ENCODE results near the gene DOCK3. TPM values are rescaled to one million over a fixed set of nuclear protein-coding genes. Genes with fewer than 3 reads are reported as not detected.
"Not testable (repeated sequence)": the region's sequence is repeated elsewhere in the genome, so short reads cannot be mapped to it uniquely, and the experiment has no call there.

DOCK3 gene
- total RNA-seq, 2 donors from 2014 or later, result 7.2 to 9.7 TPM

DNA sequence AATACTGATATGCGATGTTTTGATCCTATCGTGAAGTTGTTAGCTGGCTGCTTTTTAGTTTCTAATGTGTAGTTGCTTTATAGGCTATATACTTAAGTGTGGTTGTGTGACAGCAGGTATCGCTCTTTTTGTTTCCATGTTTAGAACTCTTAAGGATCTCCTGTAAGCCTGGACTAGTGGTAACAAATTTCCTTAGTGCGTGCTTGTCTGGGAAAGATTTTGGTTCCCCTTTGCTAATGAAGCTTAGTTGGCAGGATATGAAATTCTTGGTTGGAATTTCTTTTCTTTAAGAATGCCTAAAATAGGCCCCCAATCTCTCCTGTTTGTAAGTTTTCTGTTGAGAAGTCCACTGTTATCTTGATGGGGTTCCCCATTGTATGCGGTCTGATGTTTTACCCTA, 173.6 kb downstream of the DOCK3 start:
- Mint-ChIP-seq H3K27me3 (ENCODE audit: low read depth) (peaks cover 11% of the 10 kb centered on the region), H3K27ac (no peak overlapping the region), H3K36me3 (ENCODE audit: insufficient read depth in 2 of 2) (peaks cover 1 to 8% of the 10 kb centered on the region in 2 donors), H3K4me1 (ENCODE audit: low read depth) (no peaks in the 10 kb centered on the region), H3K9me3 (peaks cover 6% of the 10 kb centered on the region in 2 donors), H3K4me3 (no peak overlapping the region)
- DNase-seq (no peak), ATAC-seq (replicated peaks in 1 of 2) (no peak)

DNA sequence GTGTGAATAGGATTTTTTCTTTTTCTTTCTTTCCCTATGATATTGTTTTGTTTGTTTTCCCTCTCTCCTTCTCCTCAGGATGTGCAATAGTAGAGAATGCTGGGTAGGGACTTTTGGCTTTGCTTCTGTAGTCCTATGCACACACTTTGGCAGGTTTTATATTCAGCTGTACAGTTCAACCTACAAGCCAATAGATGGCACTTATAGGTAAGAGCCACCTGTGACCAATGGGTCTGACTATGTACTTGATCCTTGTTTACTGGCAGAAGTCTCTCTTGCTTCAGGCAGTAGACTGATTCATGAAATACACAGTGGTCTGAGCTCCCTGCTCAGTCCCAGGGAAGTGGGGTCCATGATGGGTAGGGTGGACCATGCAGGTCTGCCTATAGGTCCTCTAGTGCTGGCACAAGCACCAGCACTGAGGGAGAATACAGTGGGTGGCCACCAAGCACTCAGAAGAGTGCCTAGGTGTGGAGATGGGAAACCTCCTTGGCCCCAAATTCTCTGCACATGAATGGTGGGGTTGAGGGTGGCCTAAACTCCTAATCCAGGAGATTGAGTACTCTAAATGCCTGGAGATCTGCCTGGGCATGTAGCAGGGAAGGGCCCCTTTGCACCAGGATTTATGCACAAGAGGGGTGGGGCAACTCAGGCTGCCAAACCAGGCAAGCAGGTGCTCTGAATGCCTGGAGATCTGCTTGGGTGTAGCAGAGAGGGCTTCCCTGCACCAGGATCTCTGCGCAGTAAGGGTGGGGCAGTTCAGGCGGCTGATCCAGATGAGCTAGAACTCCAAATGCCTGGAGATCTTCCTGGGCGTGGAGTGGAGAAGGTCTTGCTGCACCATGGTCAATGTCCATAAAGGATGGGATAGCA, 176.1 kb downstream of the DOCK3 start:
- Mint-ChIP-seq H3K9me3 (peaks cover 6% of the 10 kb centered on the region in 2 donors), H3K36me3 (ENCODE audit: insufficient read depth in 2 of 2) (peaks cover 1 to 8% of the 10 kb centered on the region in 2 donors), H3K27ac (no peak overlapping the region), H3K4me3 (no peak overlapping the region), H3K27me3 (ENCODE audit: low read depth) (peaks cover 19% of the 10 kb centered on the region), H3K4me1 (ENCODE audit: low read depth) (no peaks in the 10 kb centered on the region)
- ATAC-seq (replicated peaks in 1 of 2) (no peak), DNase-seq (no peak)

DNA sequence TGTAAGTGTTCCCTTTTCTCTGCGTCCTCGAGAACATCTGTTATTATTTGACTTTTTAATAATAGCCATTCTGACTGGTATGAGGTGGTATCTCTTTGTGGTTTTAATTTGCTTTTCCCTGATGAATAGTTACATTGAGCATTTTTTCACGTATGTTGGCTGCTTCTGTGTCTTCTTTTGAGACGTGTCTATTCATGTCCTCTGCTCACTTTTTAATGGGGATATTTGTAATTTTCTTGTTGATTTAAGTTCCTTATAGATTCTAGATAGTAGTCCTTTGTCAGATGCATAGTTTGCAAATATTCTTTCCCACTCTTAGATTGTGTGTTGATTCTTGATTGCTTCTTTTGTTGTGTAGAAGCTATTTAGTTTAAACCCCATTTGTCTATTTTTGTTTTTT, 179.2 kb downstream of the DOCK3 start:
- H3K4me1 Mint-ChIP-seq (ENCODE audit: low read depth), result no peaks in the 10 kb centered on the region
- H3K4me3 Mint-ChIP-seq, result no peak overlapping the region
- H3K36me3 Mint-ChIP-seq (ENCODE audit: insufficient read depth in 2 of 2), result no peaks in the 10 kb centered on the region
- no peak for DNase-seq
- ATAC-seq (replicated peaks in 1 of 2), result no peak
- H3K9me3 Mint-ChIP-seq, result peaks cover 0 to 1% of the 10 kb centered on the region in 2 donors
- peaks cover 19% of the 10 kb centered on the region for H3K27me3 Mint-ChIP-seq (ENCODE audit: low read depth)
- H3K27ac Mint-ChIP-seq, result no peak overlapping the region

DNA sequence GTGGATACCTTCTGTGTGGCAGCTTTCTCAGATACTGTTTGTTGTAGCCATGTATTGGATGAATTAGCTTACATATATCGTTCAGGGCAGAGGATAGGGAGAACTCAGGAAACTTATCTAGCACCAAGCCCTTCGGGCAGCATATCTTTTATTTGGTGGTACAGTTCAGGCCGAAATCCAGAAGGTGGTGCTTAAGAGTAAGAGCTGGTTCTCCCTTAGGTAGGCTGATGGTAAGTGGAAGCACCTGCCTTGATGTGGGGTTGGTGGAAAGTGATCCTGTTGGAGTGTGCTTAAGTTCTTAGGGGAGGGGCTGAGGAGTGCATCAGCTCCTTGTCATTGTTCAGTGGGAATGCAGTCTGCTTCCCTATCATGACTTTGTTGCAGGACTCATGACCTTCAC, 187.5 kb downstream of the DOCK3 start:
- no peak for ATAC-seq (replicated peaks in 1 of 2)
- no peak overlapping the region for H3K27ac Mint-ChIP-seq
- H3K4me3 Mint-ChIP-seq, result no peak overlapping the region
- H3K36me3 Mint-ChIP-seq (ENCODE audit: insufficient read depth in 2 of 2), result no peaks in the 10 kb centered on the region
- no peak for DNase-seq
- H3K9me3 Mint-ChIP-seq, result peaks cover 0 to 6% of the 10 kb centered on the region in 2 donors
- peaks cover 10% of the 10 kb centered on the region for H3K27me3 Mint-ChIP-seq (ENCODE audit: low read depth)
- no peaks in the 10 kb centered on the region for H3K4me1 Mint-ChIP-seq (ENCODE audit: low read depth)

DNA sequence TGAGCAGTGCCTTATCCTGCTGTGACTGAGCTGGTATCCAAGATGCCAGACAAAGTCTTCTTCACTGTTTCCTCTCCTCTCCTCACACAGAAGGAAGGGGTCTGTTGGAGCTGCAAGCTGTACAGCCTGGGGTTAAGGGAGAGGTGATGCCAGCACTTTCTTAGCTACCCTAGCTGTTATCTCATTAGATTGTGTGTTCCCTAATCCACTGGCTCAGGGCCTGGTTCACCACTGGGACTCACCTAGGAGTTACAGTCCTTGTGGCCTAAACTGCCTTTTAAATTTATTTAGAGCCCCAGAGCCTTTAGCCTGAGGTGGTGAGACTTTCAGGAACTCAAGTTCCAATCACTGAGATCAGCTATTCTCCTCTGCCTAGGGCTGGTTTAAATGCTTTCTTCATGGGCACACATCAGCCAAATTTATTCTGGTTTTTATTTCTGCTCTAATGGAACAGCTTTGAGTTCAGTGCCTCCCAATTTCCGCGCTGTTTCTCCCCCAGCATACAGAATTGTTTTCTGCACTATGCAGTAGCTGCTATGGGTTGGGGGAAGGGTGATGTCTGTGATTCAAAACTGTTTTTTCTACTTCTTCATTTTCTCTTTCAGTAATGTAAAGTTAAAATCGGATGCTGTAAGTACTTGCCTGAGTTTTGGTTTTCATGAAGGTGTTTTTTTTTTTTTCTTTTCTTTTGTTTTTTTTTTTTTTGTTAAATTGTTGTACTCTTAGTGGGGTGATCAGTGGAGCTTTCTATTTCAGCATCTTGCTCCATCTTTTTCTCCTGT, 198.8 kb downstream of the DOCK3 start:
- no peak overlapping the region for H3K4me3 Mint-ChIP-seq
- peaks cover 9 to 10% of the 10 kb centered on the region in 2 donors for H3K36me3 Mint-ChIP-seq (ENCODE audit: insufficient read depth in 2 of 2)
- H3K27me3 Mint-ChIP-seq (ENCODE audit: low read depth), result peaks cover 10% of the 10 kb centered on the region
- no peak overlapping the region for H3K27ac Mint-ChIP-seq
- H3K9me3 Mint-ChIP-seq, result peaks cover 2 to 12% of the 10 kb centered on the region in 2 donors
- ATAC-seq (replicated peaks in 1 of 2), result no peak
- no peak for DNase-seq
- H3K4me1 Mint-ChIP-seq (ENCODE audit: low read depth), result no peaks in the 10 kb centered on the region

DNA sequence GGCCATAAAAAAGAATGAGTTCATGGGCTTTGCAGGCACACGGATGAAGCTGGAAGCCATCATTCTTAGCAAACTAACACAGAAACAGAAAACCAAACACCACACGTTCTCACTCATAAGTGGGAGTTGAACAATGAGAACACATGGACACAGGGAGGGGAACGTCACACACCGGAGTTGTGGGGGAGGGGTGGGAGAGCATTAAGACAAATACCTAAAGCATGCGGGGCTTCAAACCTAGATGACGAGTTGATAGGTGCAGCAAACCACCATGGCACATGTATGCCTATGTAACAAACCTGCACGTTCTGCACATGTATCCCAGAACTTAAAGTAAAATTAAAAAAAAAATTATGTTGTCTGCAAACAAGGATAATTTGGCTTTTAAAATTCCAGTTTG, 200.1 kb downstream of the DOCK3 start:
- not testable (repeated sequence) for DNase-seq; H3K36me3 Mint-ChIP-seq (ENCODE audit: insufficient read depth in 2 of 2); ATAC-seq (replicated peaks in 1 of 2); H3K4me1 Mint-ChIP-seq (ENCODE audit: low read depth); H3K27ac Mint-ChIP-seq; H3K4me3 Mint-ChIP-seq
- Mint-ChIP-seq H3K9me3 (peaks cover 2 to 12% of the 10 kb centered on the region in 2 donors), H3K27me3 (ENCODE audit: low read depth) (peaks cover 10% of the 10 kb centered on the region)

DNA sequence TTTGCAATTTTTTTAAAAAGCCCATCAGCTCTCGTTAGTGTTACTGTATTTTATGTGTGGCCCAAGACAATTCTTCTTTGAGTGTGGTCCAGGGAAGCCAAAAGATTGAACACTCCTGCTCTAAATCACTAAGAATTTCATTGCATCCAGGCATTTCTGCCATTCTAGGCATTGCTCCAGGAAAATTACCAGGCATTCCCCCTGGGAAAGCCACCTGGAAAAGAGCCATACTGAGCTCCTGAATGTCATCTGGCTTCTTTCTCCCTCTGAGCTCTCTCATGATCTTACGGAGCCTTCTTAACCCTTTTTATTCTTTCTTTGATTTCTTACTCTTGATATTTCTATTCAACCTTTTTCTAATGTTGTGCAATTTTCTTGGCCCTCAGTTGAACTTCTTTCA, 202.2 kb downstream of the DOCK3 start:
- Mint-ChIP-seq H3K4me1 (ENCODE audit: low read depth) (no peaks in the 10 kb centered on the region), H3K27ac (no peak overlapping the region), H3K36me3 (ENCODE audit: insufficient read depth in 2 of 2) (peaks cover 1 to 3% of the 10 kb centered on the region in 2 donors), H3K9me3 (peaks cover 0 to 4% of the 10 kb centered on the region in 2 donors), H3K27me3 (ENCODE audit: low read depth) (peaks cover 5% of the 10 kb centered on the region), H3K4me3 (no peak overlapping the region)
- ATAC-seq (replicated peaks in 1 of 2) (no peak), DNase-seq (no peak)

DNA sequence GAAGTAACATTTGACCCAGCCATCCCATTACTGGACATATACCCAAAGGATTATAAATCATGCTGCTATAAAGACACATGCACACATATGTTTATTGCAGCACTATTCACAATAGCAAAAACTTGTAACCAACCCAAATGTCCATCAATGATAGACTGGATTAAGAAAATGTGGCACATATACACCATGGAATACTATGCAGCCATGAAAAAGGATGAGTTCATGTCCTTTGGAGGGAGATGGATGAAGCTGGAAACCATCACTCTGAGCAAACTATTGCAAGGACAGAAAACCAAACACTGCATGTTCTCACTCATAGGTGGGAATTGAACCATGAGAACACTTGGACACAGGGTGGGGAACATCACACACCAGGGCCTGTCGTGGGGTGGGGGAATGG, 208.0 kb downstream of the DOCK3 start:
- H3K27me3 Mint-ChIP-seq (ENCODE audit: low read depth); H3K9me3 Mint-ChIP-seq; DNase-seq; ATAC-seq (replicated peaks in 1 of 2); H3K4me1 Mint-ChIP-seq (ENCODE audit: low read depth); H3K27ac Mint-ChIP-seq; H3K36me3 Mint-ChIP-seq (ENCODE audit: insufficient read depth in 2 of 2); H3K4me3 Mint-ChIP-seq: not testable (repeated sequence)

DNA sequence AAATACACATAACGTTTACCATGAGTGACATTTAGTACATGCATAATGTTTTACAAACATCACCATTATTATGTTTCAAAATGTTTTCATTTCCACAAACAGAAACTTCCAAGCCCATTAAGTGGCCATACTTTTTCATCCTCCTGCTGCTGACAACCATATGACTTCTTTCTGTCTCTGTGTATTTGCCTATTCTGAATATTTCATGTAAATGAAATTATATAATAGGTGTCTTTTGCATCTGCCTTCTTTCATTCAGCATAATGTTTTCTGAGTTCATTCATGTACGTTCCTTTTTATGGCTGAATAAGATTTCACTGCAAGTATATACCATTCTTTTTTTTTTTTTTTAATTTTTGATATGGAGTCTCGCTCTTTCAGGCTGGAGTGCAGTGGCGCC, 209.0 kb downstream of the DOCK3 start:
- Mint-ChIP-seq H3K9me3 (peaks cover 0 to 3% of the 10 kb centered on the region in 2 donors), H3K4me3 (no peak overlapping the region), H3K27ac (no peak overlapping the region), H3K36me3 (ENCODE audit: insufficient read depth in 2 of 2) (peaks cover 2 to 3% of the 10 kb centered on the region in 2 donors), H3K27me3 (ENCODE audit: low read depth) (no peaks in the 10 kb centered on the region), H3K4me1 (ENCODE audit: low read depth) (no peaks in the 10 kb centered on the region)
- ATAC-seq (replicated peaks in 1 of 2) (no peak), DNase-seq (no peak)

DNA sequence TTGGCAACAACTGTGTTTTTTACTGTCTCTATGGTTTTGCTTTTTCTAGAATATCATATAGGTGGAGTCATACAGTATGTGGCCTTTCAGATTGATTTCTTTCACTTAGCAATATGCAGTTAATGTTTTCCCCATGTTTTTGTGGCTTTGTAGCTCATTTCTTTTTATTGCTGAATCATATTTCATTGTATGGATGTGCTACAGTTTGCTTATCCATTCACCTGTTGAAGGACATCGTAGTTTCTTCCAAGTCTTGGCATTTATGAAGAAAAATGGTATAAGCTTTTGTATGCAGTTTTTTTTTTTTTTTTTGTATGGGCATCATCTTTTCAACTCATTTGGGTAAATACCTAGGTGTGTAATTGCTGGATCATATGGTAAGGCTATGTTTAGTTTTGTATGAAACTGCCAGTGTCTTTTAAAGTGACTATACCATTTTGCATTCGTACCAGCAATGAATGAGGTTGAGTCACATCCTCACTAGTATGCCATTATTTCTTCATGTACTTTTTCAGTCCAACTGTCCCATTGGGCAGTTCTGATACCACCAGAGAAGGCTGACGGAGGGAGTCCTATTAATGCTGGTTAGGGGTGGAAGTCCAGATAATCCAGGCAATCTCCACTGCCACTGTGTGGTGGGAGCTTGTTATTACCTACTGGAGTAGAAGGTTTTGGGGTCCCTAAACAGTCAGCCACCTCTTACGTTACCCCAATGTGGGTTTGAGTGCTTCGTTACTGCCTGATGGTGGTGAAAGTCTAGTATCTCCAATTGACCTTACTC, 210.5 kb downstream of the DOCK3 start:
- DNase-seq, result no peak
- no peak overlapping the region for H3K27ac Mint-ChIP-seq

DNA sequence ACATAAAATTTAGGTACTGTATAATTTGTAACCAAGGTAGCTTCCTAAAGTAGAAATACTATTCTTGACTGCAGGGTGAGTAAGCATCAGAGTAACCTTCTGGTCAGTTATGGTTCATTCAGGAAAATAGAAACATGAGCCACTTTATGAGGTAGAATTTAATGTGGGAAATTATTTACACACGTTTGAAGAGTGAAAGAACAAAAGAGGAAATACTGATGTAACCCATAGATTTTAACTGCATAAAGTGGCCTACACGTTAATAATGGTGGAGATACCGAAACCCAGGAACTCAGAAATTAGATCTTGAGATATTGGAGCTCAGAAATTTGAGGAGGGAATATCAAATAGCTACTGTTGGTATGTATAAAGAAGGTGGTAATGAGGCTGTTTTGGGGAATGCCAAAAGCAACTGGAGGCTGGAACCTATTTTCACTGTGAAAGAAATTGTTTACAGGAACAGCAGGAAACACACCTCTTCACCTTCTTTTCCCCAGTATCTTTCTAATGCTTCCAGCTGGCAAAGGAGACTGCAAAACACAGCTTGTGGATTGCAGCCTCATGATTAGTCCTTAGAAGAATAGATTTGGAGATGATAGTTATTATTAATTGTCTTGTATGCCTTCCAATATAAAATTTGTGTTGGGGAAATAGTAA, 216.1 kb downstream of the DOCK3 start:
- peaks cover 10 to 11% of the 10 kb centered on the region in 2 donors for H3K36me3 Mint-ChIP-seq (ENCODE audit: insufficient read depth in 2 of 2)
- H3K27me3 Mint-ChIP-seq (ENCODE audit: low read depth), result no peaks in the 10 kb centered on the region

More for the DNA sequence above, 210.5 kb downstream of the DOCK3 start:
- Mint-ChIP-seq H3K4me1 (ENCODE audit: low read depth) (no peaks in the 10 kb centered on the region), H3K36me3 (ENCODE audit: insufficient read depth in 2 of 2) (peaks cover 2 to 3% of the 10 kb centered on the region in 2 donors), H3K9me3 (peaks cover 0 to 3% of the 10 kb centered on the region in 2 donors), H3K27me3 (ENCODE audit: low read depth) (no peaks in the 10 kb centered on the region), H3K4me3 (no peak overlapping the region)
- ATAC-seq (replicated peaks in 1 of 2), result peak in 1 of 2 donors; percentile 33

DNA sequence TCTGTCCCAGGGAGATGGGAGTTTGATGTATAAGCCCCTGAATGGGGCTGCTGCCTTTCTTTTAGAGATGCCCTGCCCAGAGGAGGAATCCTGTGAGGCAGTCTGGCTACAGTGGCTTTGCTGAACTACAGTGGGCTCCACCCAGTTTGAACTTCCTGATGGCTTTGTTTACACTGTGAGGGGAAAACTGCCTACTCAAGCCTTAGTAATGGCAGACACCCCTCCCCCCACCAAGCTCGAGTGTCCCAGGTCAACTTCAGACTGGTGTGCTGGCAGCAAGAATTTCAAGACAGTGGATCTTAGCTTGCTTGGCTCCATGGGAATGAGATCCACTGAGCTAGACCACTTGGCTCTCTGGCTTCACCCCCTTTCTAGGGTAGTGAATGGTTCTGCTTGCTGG, 226.4 kb downstream of the DOCK3 start:
- not testable (repeated sequence) for ATAC-seq (replicated peaks in 1 of 2); H3K36me3 Mint-ChIP-seq (ENCODE audit: insufficient read depth in 2 of 2); DNase-seq; H3K27ac Mint-ChIP-seq; H3K4me1 Mint-ChIP-seq (ENCODE audit: low read depth); H3K9me3 Mint-ChIP-seq; H3K4me3 Mint-ChIP-seq; H3K27me3 Mint-ChIP-seq (ENCODE audit: low read depth)

More for the DNA sequence above, 216.1 kb downstream of the DOCK3 start:
- H3K4me1 Mint-ChIP-seq (ENCODE audit: low read depth), result no peaks in the 10 kb centered on the region
- peaks cover 9 to 13% of the 10 kb centered on the region in 2 donors for H3K9me3 Mint-ChIP-seq
- DNase-seq (no peak), ATAC-seq (replicated peaks in 1 of 2) (no peak)
- H3K27ac Mint-ChIP-seq, result no peak overlapping the region
- H3K4me3 Mint-ChIP-seq, result no peak overlapping the region

Data from activated T-cell treated with anti-CD3 and anti-CD28 coated beads, Interleukin-2, amount 50 U/mL, for 72 hours (primary cell).